ENCODE data around the gene IFT43.
"Not testable (repeated sequence)": the region's sequence is repeated elsewhere in the genome, so short reads cannot be mapped to it uniquely, and the experiment has no call there.

Gene IFT43

GRCh38 chr14:75981426-75982265 lies 3.9 kb upstream of the IFT43 start, which contains the start of gene TGFB3:
TSS of gene TGFB3 (minus strand) at chr14:75981995. CDS start at chr14:75980893, 1,102 bp downstream.
- peak; percentile 58 for DNase-seq

- DNase-seq = peak; percentile 80
Observed at GRCh38 chr14:75982266-75983018, 3.1 kb upstream of the IFT43 start.

GRCh38 chr14:75983019-75983358 lies 2.6 kb upstream of the IFT43 start:
- no peak for DNase-seq

GRCh38 chr14:75984674-75985073 lies 889 bp upstream of the IFT43 start:
- no peak for DNase-seq

- DNase-seq = no peak
Observed at GRCh38 chr14:75986439-75986765, 839 bp downstream of the IFT43 start.

GRCh38 chr14:75987201-75987970 lies 1.8 kb downstream of the IFT43 start:
- DNase-seq = no peak

- no peak for DNase-seq
Observed at GRCh38 chr14:75989134-75989533, 3.6 kb downstream of the IFT43 start.

- DNase-seq = no peak
Observed at GRCh38 chr14:75990297-75990696, 4.7 kb downstream of the IFT43 start.

- no peak for DNase-seq
Observed at GRCh38 chr14:75991753-75992152, 6.2 kb downstream of the IFT43 start.

GRCh38 chr14:75993567-75994041 lies 8.0 kb downstream of the IFT43 start:
- no peak for DNase-seq

GRCh38 chr14:75995372-75996041 lies 9.9 kb downstream of the IFT43 start:
- DNase-seq = no peak

GRCh38 chr14:75996488-75996887 lies 10.9 kb downstream of the IFT43 start:
- no peak for DNase-seq

GRCh38 chr14:75999511-76000190 lies 14.1 kb downstream of the IFT43 start:
- no peak for DNase-seq

GRCh38 chr14:76002383-76002782 lies 16.8 kb downstream of the IFT43 start:
- no peak for DNase-seq

GRCh38 chr14:76006253-76006652 lies 20.7 kb downstream of the IFT43 start:
- no peak for DNase-seq

- DNase-seq = no peak
Observed at GRCh38 chr14:76007379-76007778, 21.8 kb downstream of the IFT43 start.

- no peak for DNase-seq
Observed at GRCh38 chr14:76007852-76008251, 22.3 kb downstream of the IFT43 start.

- not testable (repeated sequence) for DNase-seq
Observed at GRCh38 chr14:76009627-76010026, 24.1 kb downstream of the IFT43 start.

- no peak for DNase-seq
Observed at GRCh38 chr14:76011930-76012329, 26.4 kb downstream of the IFT43 start.

- DNase-seq = no peak
Observed at GRCh38 chr14:76012354-76012753, 26.8 kb downstream of the IFT43 start.

GRCh38 chr14:76015191-76015590 lies 29.6 kb downstream of the IFT43 start:
- DNase-seq = no peak

GRCh38 chr14:76015668-76016067 lies 30.1 kb downstream of the IFT43 start:
- no peak for DNase-seq

Data from activated CD4-positive, alpha-beta T cell treated with anti-CD3 and anti-CD28 coated beads for 48 hours (primary cell).